Activated naive CD8-positive, alpha-beta T cell treated with anti-CD3 and anti-CD28 coated beads, Interleukin-2, amount 50 U/mL, for 24 hours (primary cell): Measurements from ENCODE around the gene SH3RF3.
"Not testable (repeated sequence)": the region's sequence is repeated elsewhere in the genome, so short reads cannot be mapped to it uniquely, and the experiment has no call there.

Source experiments
- ATAC-seq: fragments of 150-1000 bp; cut with Tn5 transposase; one replicate; pipeline ENCODE4 v1.10.0; 2021
- DNase-seq: peaks from one replicate; pipeline ENCODE4 v3.0.0; 2021
- H3K27ac Mint-ChIP-seq: one replicate; pipeline ENCODE4 v1.8.0; 2021; ENCODE audit warnings: mild to moderate bottlenecking, mixed read lengths
- H3K27me3 Mint-ChIP-seq: one replicate; pipeline ENCODE4 v1.8.0; 2021; ENCODE audit warnings: mixed read lengths
- H3K36me3 Mint-ChIP-seq: one replicate; pipeline ENCODE4 v1.8.0; 2021; ENCODE audit warnings: low read depth, mixed read lengths
- H3K4me1 Mint-ChIP-seq: one replicate; pipeline ENCODE4 v1.8.0; 2021; ENCODE audit warnings: mixed read lengths
- H3K4me3 Mint-ChIP-seq: one replicate; pipeline ENCODE4 v1.8.0; 2021; ENCODE audit warnings: mild to moderate bottlenecking, moderate library complexity, mixed read lengths
- H3K9me3 Mint-ChIP-seq: one replicate; pipeline ENCODE4 v1.8.0; 2021; ENCODE audit warnings: mixed read lengths

The SH3RF3 gene

GRCh38 chr2:109153005-109153784 is 24.2 kb downstream of the SH3RF3 start:
- no peak overlapping the region for H3K4me3 Mint-ChIP-seq
- H3K27me3 Mint-ChIP-seq: no peaks in the 10 kb centered on the region
- DNase-seq: no peak
- no peaks in the 10 kb centered on the region for H3K9me3 Mint-ChIP-seq
- H3K4me1 Mint-ChIP-seq: peaks cover 28% of the 10 kb centered on the region
- ATAC-seq: no peak
- no peak overlapping the region for H3K27ac Mint-ChIP-seq
- H3K36me3 Mint-ChIP-seq: no peaks in the 10 kb centered on the region

DNA sequence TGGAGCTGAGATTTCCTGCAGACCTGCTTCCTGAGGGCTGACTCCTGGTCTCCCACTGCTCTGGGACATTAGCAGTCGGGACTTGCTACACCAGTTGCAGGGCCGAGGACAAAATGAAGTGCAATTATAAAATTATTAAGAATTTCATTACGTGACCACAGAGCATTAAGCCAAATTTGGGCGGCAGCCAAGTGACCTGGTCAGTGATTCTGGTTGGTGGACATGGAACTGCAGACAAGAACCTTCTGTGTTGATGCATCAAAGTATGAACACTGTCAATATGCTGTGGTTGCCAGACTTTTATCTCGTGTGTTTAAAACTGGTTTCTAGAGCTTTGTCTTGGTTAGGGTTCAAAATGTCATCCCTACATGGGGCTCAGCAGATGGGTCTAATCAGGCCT is 24.8 kb downstream of the SH3RF3 start:
- Mint-ChIP-seq H3K4me1 (peaks cover 22% of the 10 kb centered on the region), H3K36me3 (no peaks in the 10 kb centered on the region), H3K9me3 (no peaks in the 10 kb centered on the region), H3K4me3 (no peak overlapping the region), H3K27ac (no peak overlapping the region), H3K27me3 (no peaks in the 10 kb centered on the region)
- no peak for ATAC-seq
- no peak for DNase-seq

GRCh38 chr2:109154226-109154625 is 25.2 kb downstream of the SH3RF3 start:
- H3K4me3 Mint-ChIP-seq: no peak overlapping the region
- H3K4me1 Mint-ChIP-seq: peaks cover 22% of the 10 kb centered on the region
- ATAC-seq (no peak), DNase-seq (no peak)
- H3K27me3 Mint-ChIP-seq: no peaks in the 10 kb centered on the region
- H3K27ac Mint-ChIP-seq: no peak overlapping the region
- no peaks in the 10 kb centered on the region for H3K9me3 Mint-ChIP-seq
- H3K36me3 Mint-ChIP-seq: no peaks in the 10 kb centered on the region

DNA sequence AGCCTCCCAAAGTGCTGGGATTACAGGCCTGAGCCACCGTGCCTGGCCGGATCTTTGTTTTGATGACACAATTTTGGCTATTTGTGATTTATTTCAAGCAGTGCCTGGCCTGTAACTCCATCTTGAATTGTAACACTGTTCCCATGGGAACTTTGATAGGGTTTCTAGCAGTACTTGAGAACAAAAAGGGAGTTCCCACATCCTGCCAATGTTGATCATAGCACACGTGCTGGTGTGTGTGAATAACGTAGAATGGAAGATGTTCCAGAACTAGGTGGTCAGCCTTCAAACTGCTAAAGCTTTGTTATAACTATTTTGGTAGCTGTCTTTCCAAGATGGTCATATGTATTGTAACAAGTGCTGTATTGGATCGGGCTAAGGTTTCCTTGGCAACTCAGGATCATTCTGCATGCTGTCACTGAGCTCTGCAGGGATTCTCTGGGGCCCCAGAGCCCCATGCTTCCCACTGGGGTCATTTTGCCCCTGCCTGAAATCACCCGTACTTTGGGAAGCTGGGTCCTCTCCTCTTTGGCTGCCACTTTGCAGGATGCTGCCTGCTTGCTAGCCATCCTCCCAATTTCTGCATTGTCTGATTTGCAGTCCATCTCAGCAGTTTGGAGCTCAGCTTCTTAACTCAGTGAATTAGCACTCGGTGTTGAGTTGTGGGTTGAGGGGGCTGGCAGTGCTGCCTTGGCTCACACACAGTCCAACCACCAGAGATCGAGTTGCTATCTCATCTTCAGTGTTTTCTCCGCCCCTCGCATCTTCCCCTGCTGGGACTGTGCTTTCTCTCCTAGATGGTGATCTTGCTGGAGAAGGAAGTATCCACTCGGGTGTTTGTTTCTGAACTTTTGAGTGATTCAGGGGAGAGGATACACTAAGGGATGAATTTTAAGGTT is 26.8 kb downstream of the SH3RF3 start:
- H3K27me3 Mint-ChIP-seq: no peaks in the 10 kb centered on the region
- DNase-seq (no peak), ATAC-seq (no peak)
- H3K4me1 Mint-ChIP-seq: peaks cover 18% of the 10 kb centered on the region
- no peaks in the 10 kb centered on the region for H3K9me3 Mint-ChIP-seq
- no peak overlapping the region for H3K4me3 Mint-ChIP-seq
- H3K27ac Mint-ChIP-seq: no peak overlapping the region
- H3K36me3 Mint-ChIP-seq: no peaks in the 10 kb centered on the region

- Mint-ChIP-seq H3K36me3 (no peaks in the 10 kb centered on the region), H3K9me3 (no peaks in the 10 kb centered on the region), H3K4me1 (peaks cover 23% of the 10 kb centered on the region), H3K4me3 (no peak overlapping the region), H3K27ac (no peak overlapping the region), H3K27me3 (no peaks in the 10 kb centered on the region)
- DNase-seq: no peak
- no peak for ATAC-seq
Observed at GRCh38 chr2:109157563-109158105, 28.6 kb downstream of the SH3RF3 start.

DNA sequence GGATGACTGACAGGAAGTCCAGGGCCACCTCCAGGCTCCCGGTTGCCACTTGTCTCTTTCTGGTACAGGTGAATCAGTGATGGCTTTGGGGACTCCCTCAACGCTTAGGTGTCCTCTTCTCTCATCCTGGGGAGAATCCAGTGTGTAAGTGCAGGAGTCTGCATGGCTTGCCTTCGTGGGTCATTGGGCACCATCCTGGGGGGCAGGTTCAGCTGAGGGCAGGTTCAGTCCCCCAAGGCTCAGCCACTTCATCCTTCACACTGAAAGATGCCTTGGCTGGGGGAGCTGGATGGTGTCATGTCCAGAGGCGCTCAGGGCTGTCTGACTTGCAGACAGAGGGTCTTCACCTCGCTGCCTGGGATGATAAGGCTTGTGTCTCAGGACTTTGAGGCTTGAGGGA is 29.2 kb downstream of the SH3RF3 start:
- H3K9me3 Mint-ChIP-seq: no peaks in the 10 kb centered on the region
- no peaks in the 10 kb centered on the region for H3K36me3 Mint-ChIP-seq
- H3K27me3 Mint-ChIP-seq: no peaks in the 10 kb centered on the region
- H3K4me1 Mint-ChIP-seq: peaks cover 26% of the 10 kb centered on the region
- no peak overlapping the region for H3K4me3 Mint-ChIP-seq
- ATAC-seq (no peak), DNase-seq (no peak)
- no peak overlapping the region for H3K27ac Mint-ChIP-seq

- no peak for ATAC-seq
- no peak overlapping the region for H3K4me3 Mint-ChIP-seq
- H3K9me3 Mint-ChIP-seq: no peaks in the 10 kb centered on the region
- peaks cover 32% of the 10 kb centered on the region for H3K4me1 Mint-ChIP-seq
- no peak for DNase-seq
- H3K27ac Mint-ChIP-seq: no peak overlapping the region
- no peaks in the 10 kb centered on the region for H3K27me3 Mint-ChIP-seq
- H3K36me3 Mint-ChIP-seq: peaks cover 1% of the 10 kb centered on the region
Observed at GRCh38 chr2:109159096-109159495, 30.1 kb downstream of the SH3RF3 start.

DNA sequence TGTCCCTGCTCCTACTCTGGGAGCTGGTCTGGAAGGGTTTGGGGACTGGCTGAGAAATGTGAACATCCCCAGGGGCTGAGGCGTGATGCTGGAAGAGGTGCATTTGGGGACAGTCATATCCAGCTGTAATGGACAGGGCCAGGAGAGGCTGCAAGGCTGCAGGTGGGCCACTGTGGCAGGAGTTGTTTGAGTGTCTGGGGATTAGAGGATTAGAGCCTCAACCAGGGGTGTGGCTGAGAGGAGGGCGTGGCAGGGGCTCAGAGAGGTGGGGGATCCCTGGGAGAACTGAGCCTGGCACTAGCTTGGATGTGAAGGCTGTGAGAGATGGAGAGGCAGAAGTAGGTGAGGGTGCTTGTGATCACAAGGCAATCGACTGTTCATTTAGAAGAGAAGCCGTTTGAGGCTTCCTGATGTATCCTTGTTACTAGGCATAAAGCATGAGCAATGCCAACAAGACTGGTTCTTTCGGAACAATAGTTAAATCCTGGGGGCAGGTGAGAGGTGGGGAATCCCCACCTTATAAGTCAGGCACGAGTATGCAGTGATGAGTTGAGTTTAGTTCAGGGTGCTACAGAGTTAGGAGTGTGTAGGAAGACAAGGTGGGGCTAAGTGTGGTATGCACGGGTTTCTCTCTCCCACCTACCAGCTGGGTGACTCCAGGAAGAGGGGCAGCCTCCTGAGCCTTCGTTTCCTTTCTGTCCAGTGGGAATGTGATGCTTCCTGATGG is 31.9 kb downstream of the SH3RF3 start:
- H3K36me3 Mint-ChIP-seq: peaks cover 1% of the 10 kb centered on the region
- H3K9me3 Mint-ChIP-seq: no peaks in the 10 kb centered on the region
- H3K27me3 Mint-ChIP-seq: no peaks in the 10 kb centered on the region
- H3K4me1 Mint-ChIP-seq: peaks cover 28% of the 10 kb centered on the region
- ATAC-seq (peak; percentile 79), DNase-seq (no peak)
- H3K27ac Mint-ChIP-seq: no peak overlapping the region
- no peak overlapping the region for H3K4me3 Mint-ChIP-seq

GRCh38 chr2:109162367-109162766 is 33.4 kb downstream of the SH3RF3 start:
- H3K27ac Mint-ChIP-seq, H3K27me3 Mint-ChIP-seq, ATAC-seq, H3K9me3 Mint-ChIP-seq, H3K36me3 Mint-ChIP-seq, DNase-seq, H3K4me3 Mint-ChIP-seq: not testable (repeated sequence)
- H3K4me1 Mint-ChIP-seq: peaks cover 23% of the 10 kb centered on the region

DNA sequence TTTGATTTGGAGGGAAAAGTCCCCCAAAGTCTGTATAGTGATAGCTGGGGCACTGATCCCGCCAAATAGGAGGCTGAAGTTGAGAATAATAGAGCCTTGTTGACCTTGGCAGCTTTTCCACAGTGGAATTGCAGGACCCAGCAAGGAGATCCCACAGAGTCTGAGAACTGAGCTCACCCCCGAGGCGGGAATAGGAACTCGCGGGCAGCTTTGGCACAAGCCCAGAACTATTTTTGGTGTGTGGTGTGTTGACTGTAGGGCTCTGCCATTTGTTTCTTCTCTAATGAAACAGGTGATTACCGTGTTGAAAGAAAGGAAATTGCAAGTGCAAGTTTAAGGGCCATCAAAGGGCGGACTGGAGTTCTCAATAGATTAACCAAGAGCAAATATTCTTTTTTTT is 34.0 kb downstream of the SH3RF3 start:
- no peaks in the 10 kb centered on the region for H3K27me3 Mint-ChIP-seq
- no peak overlapping the region for H3K4me3 Mint-ChIP-seq
- no peak for ATAC-seq
- DNase-seq: no peak
- H3K27ac Mint-ChIP-seq: no peak overlapping the region
- H3K36me3 Mint-ChIP-seq: peaks cover 1% of the 10 kb centered on the region
- H3K4me1 Mint-ChIP-seq: peaks cover 23% of the 10 kb centered on the region
- H3K9me3 Mint-ChIP-seq: no peaks in the 10 kb centered on the region

DNA sequence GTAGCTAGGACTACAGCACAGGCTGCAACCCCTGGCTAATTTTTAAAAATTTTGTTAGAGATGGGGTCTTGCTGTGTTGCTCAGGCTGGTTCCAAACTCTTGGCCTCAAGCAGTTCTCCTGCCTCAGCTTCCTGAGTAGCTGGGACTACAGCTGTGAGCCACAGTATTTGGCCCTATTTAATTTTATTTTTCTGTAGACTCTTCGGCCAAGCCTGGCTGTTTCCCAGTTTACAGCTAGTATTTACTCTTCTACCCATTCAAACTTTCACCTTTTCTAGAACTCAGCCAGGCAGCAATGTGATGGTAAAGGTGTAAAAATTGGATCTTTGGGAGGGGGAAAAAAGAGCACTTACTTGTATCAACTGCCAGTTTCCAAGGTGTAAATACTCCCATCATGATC is 35.3 kb downstream of the SH3RF3 start:
- H3K36me3 Mint-ChIP-seq: peaks cover 1% of the 10 kb centered on the region
- DNase-seq (no peak), ATAC-seq (no peak)
- H3K9me3 Mint-ChIP-seq: no peaks in the 10 kb centered on the region
- H3K27me3 Mint-ChIP-seq: no peaks in the 10 kb centered on the region
- no peak overlapping the region for H3K4me3 Mint-ChIP-seq
- H3K27ac Mint-ChIP-seq: no peak overlapping the region
- H3K4me1 Mint-ChIP-seq: peaks cover 28% of the 10 kb centered on the region

DNA sequence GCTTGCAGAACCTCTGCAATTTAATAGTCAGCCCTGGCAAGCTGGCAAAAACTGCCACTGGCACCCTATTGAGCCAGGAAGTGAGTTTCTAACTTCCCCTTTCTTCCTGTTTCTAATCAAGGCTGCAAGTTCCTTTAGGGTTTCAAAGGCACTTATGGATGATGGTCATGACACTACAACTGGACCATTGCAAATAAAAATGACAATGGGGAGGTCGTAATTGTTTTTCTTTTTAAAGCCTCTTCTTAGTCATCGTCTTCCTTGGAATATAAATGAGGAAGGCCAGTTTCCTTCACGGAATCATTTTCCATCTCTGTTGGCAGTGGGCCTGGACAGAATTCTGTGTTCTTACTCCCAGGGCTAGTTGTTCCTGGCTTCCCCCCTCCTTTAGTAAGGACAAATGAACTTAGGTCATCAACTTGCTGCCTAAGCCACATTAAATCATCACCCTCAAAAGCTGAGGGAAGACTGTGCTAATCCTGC is 35.8 kb downstream of the SH3RF3 start:
- no peak for DNase-seq
- peaks cover 1% of the 10 kb centered on the region for H3K36me3 Mint-ChIP-seq

GRCh38 chr2:109166811-109167210 is 37.8 kb downstream of the SH3RF3 start:
- Mint-ChIP-seq H3K27me3 (no peaks in the 10 kb centered on the region), H3K9me3 (no peaks in the 10 kb centered on the region), H3K36me3 (peaks cover 1% of the 10 kb centered on the region), H3K4me1 (peaks cover 18% of the 10 kb centered on the region), H3K4me3 (no peak overlapping the region), H3K27ac (no peak overlapping the region)
- DNase-seq (no peak), ATAC-seq (no peak)

More for the DNA sequence above, 35.8 kb downstream of the SH3RF3 start:
- no peaks in the 10 kb centered on the region for H3K27me3 Mint-ChIP-seq
- peaks cover 30% of the 10 kb centered on the region for H3K4me1 Mint-ChIP-seq
- no peak for ATAC-seq
- H3K9me3 Mint-ChIP-seq: no peaks in the 10 kb centered on the region
- no peak overlapping the region for H3K4me3 Mint-ChIP-seq
- no peak overlapping the region for H3K27ac Mint-ChIP-seq

DNA sequence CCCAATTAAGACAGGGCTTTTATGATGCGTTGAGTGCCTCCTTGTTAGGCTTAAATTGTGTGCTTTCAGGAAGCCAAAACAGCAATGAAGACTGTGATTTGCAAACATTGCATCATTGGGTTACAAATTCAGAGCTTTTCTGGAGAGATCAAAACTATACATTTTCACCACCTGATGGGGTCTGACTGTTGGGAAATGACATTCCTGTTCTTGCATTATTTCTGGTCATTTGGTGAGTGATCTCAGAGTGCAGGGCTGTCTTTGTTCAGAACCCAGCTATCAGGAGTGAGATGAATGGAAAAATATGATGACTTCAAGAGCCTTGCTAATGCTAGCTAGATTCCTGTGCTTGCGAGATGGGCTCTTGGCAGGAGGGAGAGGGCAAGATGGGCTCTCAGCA is 39.1 kb downstream of the SH3RF3 start:
- Mint-ChIP-seq H3K27ac (no peak overlapping the region), H3K9me3 (no peaks in the 10 kb centered on the region), H3K36me3 (peaks cover 1% of the 10 kb centered on the region), H3K4me1 (peaks cover 21% of the 10 kb centered on the region), H3K4me3 (no peak overlapping the region), H3K27me3 (no peaks in the 10 kb centered on the region)
- DNase-seq (no peak), ATAC-seq (no peak)
